GM12872 (cell line): ENCODE data around the gene PLA2G2F.

Source experiments
- CTCF ChIP-seq: IDR thresholded peaks from 3 replicates; pipeline ENCODE4 v1.5.1; 2011; ENCODE audit warnings: low read depth, mild to moderate bottlenecking, low read length, moderate library complexity; ENCODE audit not compliant: insufficient read depth

PLA2G2F gene

GRCh38 chr1:20147846-20148570, 8.9 kb downstream of the PLA2G2F start:
- no peak for TF ChIP-seq CTCF

GRCh38 chr1:20148571-20149500, 9.7 kb downstream of the PLA2G2F start:
- TF ChIP-seq CTCF: no peak

GRCh38 chr1:20149601-20150325, 10.6 kb downstream of the PLA2G2F start:
- TF ChIP-seq CTCF: no peak

GRCh38 chr1:20150326-20150705, 11.2 kb downstream of the PLA2G2F start:
- TF ChIP-seq CTCF: no peak

GRCh38 chr1:20150969-20151368, 11.8 kb downstream of the PLA2G2F start:
- no peak for TF ChIP-seq CTCF

GRCh38 chr1:20151906-20152598, 12.9 kb downstream of the PLA2G2F start:
- peak; percentile 89 for TF ChIP-seq CTCF
